PC-9 (cell line): ENCODE measurements around the gene OR2T12. TPM values are rescaled to one million over a fixed set of nuclear protein-coding genes. Genes with fewer than 3 reads are reported as not detected.
"Not testable (repeated sequence)": the region's sequence is repeated elsewhere in the genome, so short reads cannot be mapped to it uniquely, and the experiment has no call there.

ENCODE experiments used
- BruUV-seq: library from RNA; stranded (reverse); fragments of 400-500 nt; replicated peaks from 2 replicates; lab custom pipeline; 2021; lab: Mats Ljungman, UMichigan
- CTCF ChIA-PET: fragments of 300-600 bp; sonication (Branson Sonifier 250); formaldehyde crosslinking; loops from one replicate; lab custom pipeline; 2022; ENCODE audit warnings: antibody characterized with exemption; lab: Charles Lee
- POLR2A ChIA-PET: fragments of 300-600 bp; sonication (Branson Sonifier 250); formaldehyde crosslinking; loops from one replicate; lab custom pipeline; 2022; ENCODE audit warnings: antibody characterized with exemption; ENCODE audit not compliant: unreplicated experiment; lab: Charles Lee
- DNase-seq, 2 experiments: peaks; one replicate each; pipeline versions ENCODE4 v3.0.0 to v3.0.0-alpha.2; 2015 to 2022; ENCODE audit warnings: mixed read lengths in 1 of 2
- H2AFZ ChIP-seq: fragments of 200-600 bp; sonication (generic); 2 replicates; pipeline ENCODE4 v1.8.1; 2017; ENCODE audit warnings: antibody characterized with exemption
- H3F3A ChIP-seq: fragments of 200-600 bp; sonication (generic); 2 replicates; pipeline ENCODE4 v1.8.1; 2017; ENCODE audit warnings: antibody characterized with exemption, mild to moderate bottlenecking, low read depth; ENCODE audit not compliant: insufficient read depth
- H3K27ac ChIP-seq: fragments of 200-600 bp; sonication (generic); 2 replicates; pipeline ENCODE4 v1.6.1; 2016; ENCODE audit warnings: mixed run types
- H3K27me3 ChIP-seq: fragments of 200-600 bp; sonication (generic); 2 replicates; pipeline ENCODE4 v1.6.1; 2016; ENCODE audit warnings: low read depth, mixed run types; ENCODE audit not compliant: insufficient read depth
- H3K36me3 ChIP-seq: fragments of 200-600 bp; sonication (generic); 2 replicates; pipeline ENCODE4 v1.6.1; 2016; ENCODE audit warnings: low read depth, mixed run types
- H3K4me1 ChIP-seq: fragments of 200-600 bp; sonication (generic); replicated peaks from 2 replicates; pipeline ENCODE4 v1.6.1; 2016; ENCODE audit warnings: mixed run types; ENCODE audit not compliant: insufficient read depth
- H3K4me2 ChIP-seq: fragments of 200-600 bp; sonication (generic); 2 replicates; pipeline ENCODE4 v1.6.1; 2017; ENCODE audit warnings: mixed run types
- H3K4me3 ChIP-seq: fragments of 200-600 bp; sonication (generic); 2 replicates; pipeline ENCODE4 v1.6.1; 2016; ENCODE audit warnings: mixed run types
- H3K79me2 ChIP-seq: fragments of 200-600 bp; sonication (generic); 2 replicates; pipeline ENCODE4 v1.6.1; 2017; ENCODE audit warnings: low read depth, mixed run types
- H3K9me2 ChIP-seq: fragments of 200-600 bp; sonication (generic); 2 replicates; pipeline ENCODE4 v1.8.1; 2017; ENCODE audit warnings: mild to moderate bottlenecking; ENCODE audit not compliant: insufficient read depth
- H3K9me3 ChIP-seq: fragments of 200-600 bp; sonication (generic); 2 replicates; pipeline ENCODE4 v1.8.1; 2016; ENCODE audit warnings: low read depth; ENCODE audit not compliant: insufficient read depth
- H4K20me1 ChIP-seq: fragments of 200-600 bp; sonication (generic); 2 replicates; pipeline ENCODE4 v1.8.1; 2017; ENCODE audit not compliant: insufficient read depth
- CTCF ChIP-seq: fragments of 200-600 bp; sonication (generic); conservative IDR thresholded peaks from 2 replicates; pipeline ENCODE4 v1.6.1; 2017; ENCODE audit warnings: mixed run types, antibody characterized with exemption, mild to moderate bottlenecking, moderate library complexity
- EZH2 ChIP-seq: fragments of 200-600 bp; sonication (generic); IDR thresholded peaks from 2 replicates; pipeline ENCODE4 v1.8.0; 2017; ENCODE audit warnings: antibody characterized with exemption, low read depth
- intact Hi-C: fragments of 100-400 bp; cut with micrococcal nuclease; formaldehyde crosslinking; loops from one replicate; pipeline ENCODE4 v1.10.0; 2022; ENCODE audit not compliant: unreplicated experiment
- total RNA-seq: library from RNA; stranded (reverse); gene quantifications from 2 replicates; pipeline ENCODE4 v1.2.3, GENCODE V29; 2021

OR2T12 gene
- total RNA-seq, 1 experiment from 2014 or later = not detected

DNA sequence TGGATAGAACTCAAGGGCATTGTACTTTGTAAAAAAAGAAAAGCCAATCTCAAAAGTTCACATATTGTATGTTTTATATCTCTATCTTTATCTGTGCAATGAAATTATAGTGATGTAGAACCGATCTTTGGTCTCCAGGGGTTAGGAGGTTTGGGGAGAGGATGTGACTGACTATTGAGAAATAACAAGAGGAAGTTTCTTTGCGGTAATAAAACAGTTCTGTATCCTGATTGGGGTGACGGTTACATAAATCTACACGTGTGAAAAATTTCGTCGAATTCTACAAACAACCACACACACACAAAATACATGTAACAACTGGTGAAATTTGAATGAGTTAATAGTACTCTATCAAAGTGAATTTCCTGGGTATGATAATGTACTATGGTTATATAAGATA, 14.8 kb downstream of the OR2T12 start:
- Histone ChIP-seq H3K4me2 (no peak overlapping the region), H3K9me2 (no peaks in the 10 kb centered on the region), H3K27me3 (no peaks in the 10 kb centered on the region), H3K36me3 (no peaks in the 10 kb centered on the region), H3K4me1 (no peaks in the 10 kb centered on the region), H3K4me3 (no peak overlapping the region), H3K27ac (no peak overlapping the region), H3F3A (no peaks in the 10 kb centered on the region), H3K9me3 (no peaks in the 10 kb centered on the region), H4K20me1 (no peaks in the 10 kb centered on the region), H3K79me2 (no peaks in the 10 kb centered on the region), H2AFZ (no peak overlapping the region)
- POLR2A ChIA-PET = no interaction called here
- no TSS peak for BruUV-seq
- CTCF ChIA-PET = no interaction called here
- no peak for TF ChIP-seq EZH2
- TF ChIP-seq CTCF = no peak
- intact Hi-C loops = no loop called here
- no peak for DNase-seq

GRCh38 chr1:248277876-248278275, 25.3 kb downstream of the OR2T12 start, which contains the start of gene OR2T33:
OR2T33 (minus strand) TSS chr1:248277976; CDS start chr1:248273814, 4,162 bp downstream.
- intact Hi-C loops = no loop called here
- TF ChIP-seq EZH2 (no peak), CTCF (no peak)
- no peaks in the 10 kb centered on the region for H3K9me3 ChIP-seq

DNA sequence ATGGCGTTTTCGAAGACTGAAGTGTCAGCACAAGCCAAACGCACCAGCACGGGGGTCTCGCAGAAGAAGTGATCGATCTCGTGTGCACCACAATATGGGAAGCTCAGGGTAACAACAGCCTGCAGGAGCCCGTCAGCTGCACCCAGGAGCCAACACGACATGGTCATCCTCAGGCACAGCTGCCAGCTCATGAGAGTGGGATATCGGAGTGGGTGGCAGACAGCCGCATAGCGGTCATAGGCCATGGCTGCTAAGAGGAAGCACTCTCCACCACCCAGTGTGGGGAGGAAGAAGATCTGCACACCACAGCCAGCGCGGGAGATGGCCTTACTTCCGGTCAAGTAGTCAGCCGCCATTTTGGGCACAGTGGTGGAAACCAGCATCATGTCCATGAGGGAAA, 30.0 kb downstream of the OR2T12 start:
- H3K9me3 ChIP-seq, H4K20me1 ChIP-seq, H3F3A ChIP-seq, H3K4me1 ChIP-seq, H3K27me3 ChIP-seq, BruUV-seq, H3K9me2 ChIP-seq, CTCF ChIA-PET, H3K79me2 ChIP-seq, H3K4me2 ChIP-seq, H3K36me3 ChIP-seq, DNase-seq, H3K27ac ChIP-seq, intact Hi-C loops, H3K4me3 ChIP-seq, H2AFZ ChIP-seq, POLR2A ChIA-PET: not testable (repeated sequence)

More at GRCh38 chr1:248277876-248278275, 25.3 kb downstream of the OR2T12 start, which contains the start of gene OR2T33:
- BruUV-seq = no TSS peak
- no peak for DNase-seq
- POLR2A ChIA-PET = no interaction called here
- no peaks in the 10 kb centered on the region for H3K36me3 ChIP-seq
- no peak within 1 kb of the TSS for H2AFZ ChIP-seq
- no peaks in the 10 kb centered on the region for H3K9me2 ChIP-seq
- no peaks in the 10 kb centered on the region for H3K27me3 ChIP-seq
- no peaks in the 10 kb centered on the region for H3K79me2 ChIP-seq
- H3K27ac ChIP-seq = no peak within 1 kb of the TSS
- no peak within 1 kb of the TSS for H3K4me2 ChIP-seq
- CTCF ChIA-PET = no interaction called here
- no peaks in the 10 kb centered on the region for H4K20me1 ChIP-seq
- no peak within 1 kb of the TSS for H3K4me3 ChIP-seq
- no peaks in the 10 kb centered on the region for H3K4me1 ChIP-seq
- no peaks in the 10 kb centered on the region for H3F3A ChIP-seq

DNA sequence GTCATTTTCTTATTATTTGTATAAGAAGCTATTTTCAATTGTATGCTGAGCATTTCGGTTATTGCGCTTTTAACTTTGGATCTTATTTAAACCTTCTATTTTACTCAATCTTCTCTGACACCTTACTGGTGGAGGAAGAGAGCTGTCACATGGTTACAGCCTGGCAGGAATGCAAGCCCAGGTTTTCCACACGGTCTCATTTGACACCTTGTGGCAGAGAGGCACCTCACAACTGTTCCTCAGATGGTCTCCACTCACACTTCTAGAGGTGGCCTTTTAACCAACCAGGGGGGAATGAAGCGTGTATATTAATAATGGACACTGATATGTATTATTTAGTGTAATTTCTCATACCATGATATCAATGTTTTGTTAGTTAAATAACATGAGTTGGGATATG, 35.0 kb downstream of the OR2T12 start:
- H3K4me1 ChIP-seq = no peaks in the 10 kb centered on the region
- no TSS peak for BruUV-seq
- H3K27me3 ChIP-seq = no peaks in the 10 kb centered on the region
- no peaks in the 10 kb centered on the region for H3K79me2 ChIP-seq
- H3K36me3 ChIP-seq = no peaks in the 10 kb centered on the region
- no peak overlapping the region for H3K4me3 ChIP-seq
- no peaks in the 10 kb centered on the region for H3F3A ChIP-seq
- no peak overlapping the region for H3K4me2 ChIP-seq
- H3K9me3 ChIP-seq = no peaks in the 10 kb centered on the region
- ChIA-PET CTCF (no interaction called here), POLR2A (no interaction called here)
- intact Hi-C loops = no loop called here
- no peaks in the 10 kb centered on the region for H4K20me1 ChIP-seq
- H3K9me2 ChIP-seq = no peaks in the 10 kb centered on the region
- H3K27ac ChIP-seq = no peak overlapping the region
- H2AFZ ChIP-seq = no peak overlapping the region
- no peak for DNase-seq
- no peak for TF ChIP-seq CTCF

- intact Hi-C loops, H3K27ac ChIP-seq, H3K4me1 ChIP-seq, POLR2A ChIA-PET, CTCF ChIA-PET, H4K20me1 ChIP-seq, H3K4me3 ChIP-seq, H3K9me3 ChIP-seq, H3F3A ChIP-seq, H3K4me2 ChIP-seq, H3K79me2 ChIP-seq, DNase-seq, H3K9me2 ChIP-seq, H3K27me3 ChIP-seq, H2AFZ ChIP-seq, BruUV-seq, H3K36me3 ChIP-seq: not testable (repeated sequence)
Observed at GRCh38 chr1:248259309-248259708, 43.9 kb downstream of the OR2T12 start.
